ENCODE results near the gene NUDCD3.

NUDCD3 gene

DNA sequence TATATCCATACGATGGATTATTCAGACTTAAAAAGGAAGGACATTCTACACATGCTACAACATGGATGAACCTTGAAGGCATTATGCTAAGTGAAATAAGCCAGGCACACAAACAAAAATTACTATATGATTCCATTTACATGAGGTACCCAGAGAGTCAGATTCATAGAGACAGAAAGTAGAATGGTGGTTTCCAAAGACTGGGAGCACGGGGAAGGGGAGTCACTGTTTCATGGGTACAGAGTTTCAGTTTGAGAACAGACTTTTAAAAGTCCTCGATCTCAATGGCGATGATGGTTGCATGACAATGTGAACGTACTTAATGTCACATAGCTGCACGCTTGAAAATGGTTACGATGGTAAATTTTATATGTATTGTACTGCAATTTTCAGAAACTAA, 39.3 kb downstream of the NUDCD3 start:
- Histone ChIP-seq H3K4me2 (ENCODE audit: low read depth, low read length, poor library complexity, severe bottlenecking) (no peak overlapping the region), H3K27ac (ENCODE audit: low read depth, low read length) (no peak overlapping the region), H4K20me1 (ENCODE audit: low read depth, low read length) (peaks cover 49% of the 10 kb centered on the region), H3F3A (ENCODE audit: insufficient read depth) (no peaks in the 10 kb centered on the region), H3K36me3 (ENCODE audit: low read length) (peaks cover 26% of the 10 kb centered on the region), H3K9me2 (replicated peaks; ENCODE audit: insufficient read depth, low read length) (no peaks in the 10 kb centered on the region), H3K4me3 (ENCODE audit: insufficient read depth, low read length, poor library complexity, severe bottlenecking) (no peak overlapping the region), H2AFZ (ENCODE audit: low read depth, low read length, severe bottlenecking) (no peak overlapping the region), H3K79me2 (ENCODE audit: insufficient read depth, low read length) (peaks cover 23% of the 10 kb centered on the region; the same call in 1 of the 2 replicates), H3K27me3 (ENCODE audit: low read length) (no peaks in the 10 kb centered on the region), H3K9me3 (ENCODE audit: insufficient read depth, low read length) (no peaks in the 10 kb centered on the region), H3K9ac (ENCODE audit: low read length) (no peak overlapping the region)
- TF ChIP-seq CTCF (IDR thresholded peaks at IDR 0.05; ENCODE audit: insufficient read depth, low read length, poor library complexity, severe bottlenecking) (no peak), EZH2phosphoT487 (conservative IDR thresholded peaks at IDR 0.05; ENCODE audit: low read length) (no peak)

DNA sequence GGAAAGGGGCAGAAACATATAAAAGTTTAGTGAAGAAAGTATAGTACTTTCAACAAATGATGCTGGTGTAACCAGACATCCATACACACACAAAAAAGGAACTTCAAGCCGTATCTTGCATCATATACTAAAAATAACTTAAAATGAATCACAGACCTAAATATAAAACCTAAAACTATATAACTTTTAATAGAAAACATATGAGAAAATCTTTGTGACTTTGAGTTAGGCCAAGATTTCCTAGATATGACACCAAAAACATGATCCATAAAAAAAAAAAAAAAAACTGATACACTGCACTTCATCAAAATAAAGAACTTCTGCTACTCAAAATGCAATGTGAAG, 40.9 kb downstream of the NUDCD3 start:
- Histone ChIP-seq H3K9ac (ENCODE audit: low read length) (no peak overlapping the region), H2AFZ (ENCODE audit: low read depth, low read length, severe bottlenecking) (no peak overlapping the region), H3K9me2 (replicated peaks; ENCODE audit: insufficient read depth, low read length) (no peaks in the 10 kb centered on the region), H3K27ac (ENCODE audit: low read depth, low read length) (no peak overlapping the region), H3K4me2 (ENCODE audit: low read depth, low read length, poor library complexity, severe bottlenecking) (no peak overlapping the region), H4K20me1 (ENCODE audit: low read depth, low read length) (peaks cover 51% of the 10 kb centered on the region), H3F3A (ENCODE audit: insufficient read depth) (no peaks in the 10 kb centered on the region), H3K9me3 (ENCODE audit: insufficient read depth, low read length) (no peaks in the 10 kb centered on the region), H3K4me3 (ENCODE audit: insufficient read depth, low read length, poor library complexity, severe bottlenecking) (no peak overlapping the region), H3K79me2 (ENCODE audit: insufficient read depth, low read length) (peaks cover 23% of the 10 kb centered on the region; the same call in 1 of the 2 replicates), H3K27me3 (ENCODE audit: low read length) (no peaks in the 10 kb centered on the region), H3K36me3 (ENCODE audit: low read length) (peaks cover 31% of the 10 kb centered on the region)
- TF ChIP-seq CTCF (IDR thresholded peaks at IDR 0.05; ENCODE audit: insufficient read depth, low read length, poor library complexity, severe bottlenecking), result no peak
- TF ChIP-seq EZH2phosphoT487 (conservative IDR thresholded peaks at IDR 0.05; ENCODE audit: low read length), result no peak

GRCh38 chr7:44448922-44449583, 41.4 kb downstream of the NUDCD3 start:
- H3K27me3 ChIP-seq (ENCODE audit: low read length), result no peaks in the 10 kb centered on the region
- H4K20me1 ChIP-seq (ENCODE audit: low read depth, low read length), result peaks cover 54% of the 10 kb centered on the region
- H3K4me2 ChIP-seq (ENCODE audit: low read depth, low read length, poor library complexity, severe bottlenecking), result no peak overlapping the region
- no peak overlapping the region for H3K27ac ChIP-seq (ENCODE audit: low read depth, low read length)
- no peak for TF ChIP-seq CTCF (IDR thresholded peaks at IDR 0.05; ENCODE audit: insufficient read depth, low read length, poor library complexity, severe bottlenecking)
- TF ChIP-seq EZH2phosphoT487 (conservative IDR thresholded peaks at IDR 0.05; ENCODE audit: low read length), result no peak
- no peaks in the 10 kb centered on the region for H3K9me3 ChIP-seq (ENCODE audit: insufficient read depth, low read length)
- H3K79me2 ChIP-seq (ENCODE audit: insufficient read depth, low read length), result peaks cover 28% of the 10 kb centered on the region; the same call in 1 of the 2 replicates
- H3K4me3 ChIP-seq (ENCODE audit: insufficient read depth, low read length, poor library complexity, severe bottlenecking), result no peak overlapping the region
- peaks cover 31% of the 10 kb centered on the region for H3K36me3 ChIP-seq (ENCODE audit: low read length)
- no peak overlapping the region for H2AFZ ChIP-seq (ENCODE audit: low read depth, low read length, severe bottlenecking)
- H3K9me2 ChIP-seq (replicated peaks; ENCODE audit: insufficient read depth, low read length), result no peaks in the 10 kb centered on the region
- no peak overlapping the region for H3K9ac ChIP-seq (ENCODE audit: low read length)
- no peaks in the 10 kb centered on the region for H3F3A ChIP-seq (ENCODE audit: insufficient read depth)

All from SU-DHL-6 (cell line).